Stimulated activated CD8-positive, alpha-beta memory T cell treated with anti-CD3 and anti-CD28 coated beads, Interleukin-12 subunit alpha, Interleukin-12 subunit beta, amount 100 ng/mL, for 1 hour (primary cell): ENCODE measurements around the gene CD9.
"Not testable (repeated sequence)": the region's sequence is repeated elsewhere in the genome, so short reads cannot be mapped to it uniquely, and the experiment has no call there.

ENCODE experiments used
- DNase-seq: peaks from one replicate; pipeline ENCODE4 v3.0.0-alpha.2; 2020; ENCODE audit warnings: low read depth

The CD9 gene

DNA sequence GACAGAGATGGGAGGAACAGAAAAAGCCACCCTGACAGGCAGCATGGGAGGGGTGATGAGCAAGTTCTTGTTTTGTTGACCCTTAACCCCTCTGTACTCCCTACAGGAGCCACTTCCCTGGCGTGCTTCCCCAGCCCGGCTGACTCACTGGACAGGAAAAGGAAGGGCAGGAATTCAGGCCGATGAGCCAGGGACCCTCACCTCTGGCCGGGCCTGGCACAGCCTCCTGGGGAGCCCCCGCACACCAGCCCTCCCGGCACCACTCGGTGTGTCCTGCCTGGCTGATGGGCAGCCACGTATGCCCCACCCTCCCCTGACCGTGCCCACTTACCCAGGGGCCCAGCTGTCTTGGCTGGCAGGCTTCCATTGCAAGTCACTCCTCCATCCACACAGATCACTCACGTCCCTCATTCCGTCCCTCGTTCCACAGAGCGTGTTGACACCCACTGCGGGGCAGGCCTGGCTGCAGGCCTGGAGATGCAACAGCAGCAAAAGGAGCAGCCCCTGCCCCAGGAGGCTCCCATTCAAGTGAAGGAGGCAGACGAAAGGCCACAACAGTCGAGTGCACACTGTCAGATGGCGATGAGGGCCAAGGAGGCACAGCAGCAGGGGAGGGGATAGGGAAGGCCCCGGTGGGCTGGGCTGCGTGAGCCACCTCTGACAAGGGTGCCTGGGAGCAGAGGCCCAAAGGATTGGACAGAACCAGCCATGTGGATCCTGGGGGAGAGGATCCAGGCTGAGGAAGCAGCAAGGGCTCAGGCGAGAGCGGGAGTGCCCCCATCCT lies 19.7 kb upstream of the CD9 start:
- no peak for DNase-seq

- DNase-seq = no peak
These were observed 19.0 kb upstream of the CD9 start for GRCh38 chr12:6181166-6181565.

- no peak for DNase-seq
These were observed 18.5 kb upstream of the CD9 start for GRCh38 chr12:6181583-6182278.

DNA sequence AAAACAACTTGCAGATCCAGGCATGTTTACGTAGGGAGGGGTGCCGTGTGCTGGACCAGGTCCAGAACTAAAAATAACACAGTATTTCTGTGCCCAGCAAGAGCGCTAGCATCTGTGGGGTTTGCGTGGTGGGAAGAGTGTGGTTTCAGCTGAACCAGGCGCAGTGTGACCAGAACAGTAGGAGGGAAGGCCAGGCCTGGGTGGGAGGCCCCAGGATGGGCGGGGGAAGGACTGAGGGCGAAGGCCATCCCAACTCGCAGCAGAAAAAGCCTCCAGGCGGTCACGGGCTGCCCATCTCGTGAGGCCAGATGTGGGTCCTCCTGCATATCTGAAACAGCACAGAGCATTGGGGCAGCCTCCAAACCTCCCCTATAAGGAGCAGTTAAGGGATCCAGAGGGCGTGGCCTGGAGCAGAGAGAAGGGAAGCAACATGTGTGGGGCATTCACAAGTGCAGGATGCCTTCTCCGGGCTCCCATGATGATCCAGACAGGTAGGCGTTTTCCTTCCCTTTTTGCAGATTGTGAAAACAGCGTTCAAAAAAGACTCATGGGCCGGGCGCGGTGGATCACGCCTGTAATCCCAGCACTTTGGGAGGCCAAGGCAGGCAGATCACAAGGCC lies 17.8 kb upstream of the CD9 start:
- DNase-seq = no peak

DNA sequence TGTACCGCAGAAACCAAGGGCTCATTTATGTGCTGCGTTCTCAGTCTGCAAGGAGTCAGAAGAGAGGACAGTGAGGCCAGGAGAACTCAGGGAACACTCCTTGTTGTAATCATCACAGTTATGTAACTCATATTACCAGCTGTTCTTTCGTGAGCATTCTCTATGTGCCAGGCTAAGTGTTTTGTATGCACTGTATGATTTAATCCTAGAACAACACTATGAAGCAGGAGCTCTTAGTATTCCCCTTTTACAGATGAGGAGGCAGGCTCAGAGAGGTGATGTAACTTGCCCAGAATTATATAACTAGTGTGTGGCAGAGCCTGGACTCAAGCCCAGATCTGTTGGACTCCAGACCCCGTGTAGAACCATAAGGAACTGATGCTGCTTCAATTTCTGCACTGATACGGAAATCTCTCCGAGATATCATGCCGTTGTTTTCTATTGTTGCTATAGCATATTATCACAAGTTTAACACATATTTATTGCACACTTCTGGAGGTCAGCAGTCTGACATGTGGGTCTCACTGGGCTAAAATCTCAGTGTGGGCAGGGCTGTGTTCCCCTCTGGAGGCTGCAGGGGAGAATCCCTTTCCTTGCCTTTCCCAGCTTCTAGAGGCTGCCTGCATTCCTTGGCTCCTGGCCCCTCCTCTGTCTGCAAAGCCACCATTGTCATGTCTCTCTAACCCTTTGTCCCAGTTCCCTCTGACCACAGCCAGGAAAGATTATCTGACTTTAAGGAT lies 16.3 kb upstream of the CD9 start:
- no peak for DNase-seq

GRCh38 chr12:6185961-6186827 lies 14.0 kb upstream of the CD9 start:
- DNase-seq = no peak

GRCh38 chr12:6187948-6188793 lies 12.0 kb upstream of the CD9 start:
- no peak for DNase-seq

GRCh38 chr12:6189028-6189427 lies 11.2 kb upstream of the CD9 start:
- DNase-seq = no peak

DNA sequence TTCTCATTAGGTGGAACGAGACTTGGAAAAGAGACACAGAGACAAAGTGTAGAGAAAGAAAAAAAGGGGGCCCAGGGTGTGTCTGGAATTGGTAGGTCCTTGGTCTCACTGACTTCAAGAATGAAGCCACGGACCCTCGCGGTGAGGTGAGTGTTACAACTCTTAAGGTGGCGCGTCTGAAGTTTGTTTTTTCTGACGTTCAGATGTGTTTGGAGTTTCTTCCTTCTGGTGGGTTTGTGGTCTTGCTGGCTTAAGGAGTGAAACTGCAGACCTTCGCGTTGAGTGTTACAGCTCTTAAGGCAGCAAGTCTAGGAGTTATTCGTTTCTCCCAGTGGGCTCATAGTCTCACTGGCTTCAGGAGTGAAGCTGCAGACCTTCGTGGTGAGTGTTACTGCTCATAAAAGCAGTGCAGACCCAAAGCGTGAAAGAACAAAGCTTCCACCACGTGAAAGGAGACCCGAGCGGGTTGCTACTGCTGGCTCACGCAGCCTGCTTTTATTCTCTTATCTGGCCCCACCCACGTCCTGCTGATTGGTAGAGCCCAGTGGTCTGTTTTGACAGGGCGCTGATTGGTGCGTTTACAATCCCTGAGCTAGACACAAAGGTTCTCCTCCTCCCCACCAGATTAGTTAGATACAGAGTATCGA lies 10.1 kb upstream of the CD9 start:
- DNase-seq = not testable (repeated sequence)

- DNase-seq = not testable (repeated sequence)
These were observed 9.3 kb upstream of the CD9 start for GRCh38 chr12:6190767-6191530.

DNA sequence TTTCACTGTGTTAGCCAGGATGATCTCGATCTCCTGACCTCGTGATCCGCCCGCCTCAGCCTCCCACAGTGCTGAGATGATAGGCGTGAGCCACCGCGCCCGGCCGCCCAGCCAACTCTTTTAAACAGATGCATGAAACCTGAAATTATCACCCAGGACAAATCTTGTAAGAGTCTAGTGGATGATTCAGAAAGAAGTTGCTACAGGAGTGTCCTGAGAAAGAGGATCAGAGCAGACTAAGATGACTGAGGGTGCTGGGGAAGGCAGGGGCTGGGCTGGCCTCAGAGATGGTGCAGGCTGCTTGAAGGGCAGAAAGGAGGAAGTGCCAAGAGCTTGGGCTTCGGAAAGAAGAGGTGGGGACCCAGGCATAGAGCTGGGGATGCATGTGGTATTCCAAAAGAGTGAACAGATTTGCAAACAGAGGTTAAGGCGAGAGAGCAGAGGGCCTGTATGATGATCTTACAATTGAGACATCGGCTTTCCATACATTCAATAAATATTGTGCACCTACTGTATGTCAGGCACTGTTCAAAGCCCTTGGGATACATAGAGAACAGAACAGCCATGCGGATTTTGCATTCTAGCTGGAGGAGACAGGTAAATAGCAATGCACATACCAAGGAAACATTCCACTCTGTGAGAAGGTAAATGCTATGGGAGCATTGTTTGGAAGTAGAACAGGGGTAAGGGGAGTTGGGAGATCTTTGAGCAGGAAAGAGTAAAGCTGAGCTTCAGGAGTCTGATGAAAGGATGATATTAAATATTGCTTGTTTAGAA lies 7.4 kb upstream of the CD9 start:
- no peak for DNase-seq

GRCh38 chr12:6193853-6194815 lies 6.1 kb upstream of the CD9 start:
- DNase-seq = no peak

DNA sequence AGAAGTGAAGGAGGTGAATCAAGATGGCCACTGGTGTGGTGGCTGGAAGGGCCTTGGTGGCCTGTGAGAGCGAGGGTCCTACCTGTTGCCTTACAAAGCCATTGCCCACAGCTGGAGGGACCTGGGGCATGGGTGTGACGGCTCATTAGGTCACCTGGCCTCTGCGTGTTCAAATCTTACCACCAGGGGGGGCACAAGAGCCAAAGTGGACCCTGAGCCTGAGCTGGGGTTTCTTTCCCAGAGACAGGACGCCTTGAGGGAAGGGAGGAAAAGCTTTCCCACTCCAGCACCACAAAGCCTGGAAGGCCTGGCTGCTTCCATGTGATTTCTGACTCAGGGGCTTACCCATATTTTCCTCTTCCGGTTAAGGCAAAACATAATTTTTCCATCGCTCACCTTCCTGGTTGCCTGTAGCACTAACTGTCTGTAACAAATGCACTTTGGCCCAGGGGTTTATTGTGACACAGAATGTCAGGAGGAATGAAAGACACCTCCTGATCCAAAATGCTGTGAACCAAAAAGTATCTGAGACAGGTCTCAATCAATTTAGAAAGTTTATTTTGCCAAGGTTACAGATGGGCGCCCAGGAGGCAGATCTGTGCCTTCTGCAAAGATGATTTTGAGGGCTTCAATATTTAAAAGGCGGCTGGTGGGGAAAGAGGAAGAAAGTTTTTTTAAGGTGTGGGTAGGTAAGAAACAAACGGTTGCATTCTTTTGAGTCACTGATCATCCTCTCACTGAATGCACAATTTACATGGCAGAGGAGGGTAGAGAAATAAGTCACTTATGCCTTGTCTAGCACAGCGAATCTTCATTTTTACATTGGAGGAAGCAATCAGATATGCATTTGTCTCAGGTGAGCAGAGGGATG lies 4.3 kb upstream of the CD9 start:
- DNase-seq = peak; percentile 61

DNA sequence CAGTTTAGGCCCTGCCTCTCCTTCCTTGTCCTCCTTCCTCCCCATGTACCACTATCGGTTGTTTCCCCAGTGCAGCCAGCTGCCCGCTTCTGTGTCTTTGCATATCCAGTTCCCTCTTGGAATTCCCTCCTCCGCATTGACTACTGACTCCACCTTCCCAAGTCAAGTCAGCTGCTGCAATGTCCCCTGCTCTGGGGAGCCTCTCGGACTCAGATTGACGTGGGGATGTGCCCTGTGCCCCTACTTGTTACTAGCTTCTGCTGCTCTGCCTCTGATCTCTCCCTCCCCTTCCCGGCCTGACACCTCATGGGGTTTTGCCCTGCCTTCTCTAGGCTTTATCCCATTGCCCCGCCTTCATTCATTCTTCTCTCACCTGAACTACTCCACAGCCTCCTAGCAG lies 2.1 kb upstream of the CD9 start:
- DNase-seq = no peak

GRCh38 chr12:6198556-6198955 lies 1.6 kb upstream of the CD9 start:
- DNase-seq = no peak

DNA sequence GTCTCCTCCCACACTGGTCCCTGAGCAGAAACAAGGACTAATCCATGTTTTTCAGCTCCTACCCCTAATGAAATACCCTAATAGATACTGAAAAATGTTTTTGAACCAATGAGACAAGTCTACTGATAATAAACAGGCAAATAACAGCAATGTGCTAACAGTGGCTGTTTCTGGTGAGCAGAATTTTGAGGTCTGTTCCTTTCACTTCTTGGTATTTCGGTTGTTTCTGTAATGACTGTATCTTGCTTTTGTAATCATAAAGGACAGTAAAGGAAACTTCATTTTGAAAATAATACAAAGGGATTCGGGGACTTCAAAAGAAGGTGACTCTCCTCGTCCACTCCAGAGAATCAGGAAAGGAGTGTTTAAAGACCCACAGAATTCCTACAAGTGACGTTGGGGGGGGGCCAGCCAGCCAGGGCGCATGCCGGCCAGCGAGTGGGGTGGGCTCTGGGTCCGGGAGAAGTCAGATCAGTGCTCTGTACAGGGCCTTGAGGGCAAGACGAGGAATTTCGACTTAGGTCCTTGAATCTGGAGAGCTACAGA lies 1.1 kb upstream of the CD9 start:
- DNase-seq = no peak
